K562 (cell line): ENCODE data around the gene OMA1. TPM values are rescaled to one million over a fixed set of nuclear protein-coding genes. Genes with fewer than 3 reads are reported as not detected.

Experiments used
- ATAC-seq: fragments of 200-7000 bp; cut with Tn5 transposase; 3 replicates; pipeline ENCODE4 v1.9.1; 2020; ENCODE audit warnings: moderate library complexity
- BruUV-seq: library from RNA; stranded (reverse); fragments of 400-500 nt; replicated peaks from 2 replicates; lab custom pipeline; 2021; lab: Mats Ljungman, UMichigan
- CTCF ChIA-PET: fragments of 300-600 bp; formaldehyde crosslinking; extraction: SDS; loops from one replicate; lab custom pipeline; 2021; ENCODE audit warnings: low intra/inter-chr PET ratio; lab: Yijun Ruan, JAX
- POLR2A ChIA-PET: fragments of 300-600, 350-650 bp; sonication (Branson Sonifier 250); formaldehyde crosslinking; extraction: SDS; loops from one replicate; lab custom pipeline; 2021; ENCODE audit warnings: antibody characterized with exemption, inconsistent platforms; lab: Yijun Ruan, JAX
- DNase-seq, 4 experiments: peaks; one replicate each; pipeline versions ENCODE4 v3.0.0 to v3.0.0-alpha.2; 2011 to 2018; ENCODE audit warnings: low spot score in 3 of 4, mixed read lengths in 3 of 4; ENCODE audit errors: extremely low read depth in 1 of 4
- FAIRE-seq: peaks from 2 replicates; lab custom pipeline; 2011; peaks lifted over from hg19 to GRCh38; lab: Jason Lieb, UNC
- H2AFZ ChIP-seq: 2 replicates; pipeline ENCODE4 v1.6.0; 2011; ENCODE audit warnings: low read depth, low read length, control low read depth, inconsistent platforms
- H3K27ac ChIP-seq: fragments of 200-600 bp; 3 replicates; pipeline ENCODE4 v1.8.0; 2011; ENCODE audit warnings: low read depth, mild to moderate bottlenecking, control low read depth, inconsistent platforms, low read length, moderate library complexity, mixed read lengths; ENCODE audit errors: extremely low read depth
- H3K27me3 ChIP-seq, 2 experiments: fragments of 300-600 bp in 1 of 2; 2 replicates in 1 of 2; 3 replicates in 1 of 2; pipeline versions ENCODE4 v1.6.0 to v1.8.0; 2011; ENCODE audit warnings: inconsistent platforms in 2 of 2, low read length in 2 of 2, mild to moderate bottlenecking in 1 of 2, mixed read lengths in 1 of 2, moderate library complexity in 1 of 2; ENCODE audit not compliant: control insufficient read depth in 2 of 2, insufficient read depth in 2 of 2
- H3K36me3 ChIP-seq: fragments of 300-600 bp; 3 replicates; pipeline ENCODE4 v1.8.0; 2011; ENCODE audit warnings: mild to moderate bottlenecking, low read length, inconsistent platforms; ENCODE audit not compliant: control insufficient read depth, insufficient read depth
- H3K4me1 ChIP-seq, 2 experiments: fragments of 200-600 bp in 1 of 2; replicated peaks in 1 of 2; 2 replicates in 1 of 2; 3 replicates in 1 of 2; pipeline versions ENCODE4 v1.5.1 to v1.8.0; 2011; ENCODE audit warnings: inconsistent platforms in 2 of 2, low read length in 2 of 2, mild to moderate bottlenecking in 1 of 2, mixed read lengths in 1 of 2, moderate library complexity in 1 of 2; ENCODE audit not compliant: control insufficient read depth in 2 of 2, insufficient read depth in 2 of 2
- H3K4me2 ChIP-seq: 2 replicates; pipeline ENCODE4 v1.6.1; 2011; ENCODE audit warnings: low read length, control low read depth, inconsistent platforms, mixed read lengths; ENCODE audit not compliant: insufficient read depth
- H3K4me3 ChIP-seq: fragments of 200-600 bp; sonication (generic), shearing (Covaris generic); 2 replicates; pipeline ENCODE4 v1.5.1; 2016; ENCODE audit warnings: control low read depth, inconsistent platforms
- H3K79me2 ChIP-seq: fragments of 200-600 bp; 3 replicates; pipeline ENCODE4 v1.8.0; 2011; ENCODE audit warnings: low read length, inconsistent platforms; ENCODE audit not compliant: control insufficient read depth, insufficient read depth
- H3K9ac ChIP-seq, 2 experiments: 2 replicates each; pipeline versions ENCODE4 v1.6.0 to v1.6.1; 2011; ENCODE audit warnings: low read depth in 2 of 2, low read length in 2 of 2, control low read depth in 1 of 2, inconsistent platforms in 1 of 2, mild to moderate bottlenecking in 1 of 2, mixed read lengths in 1 of 2; ENCODE audit not compliant: insufficient read depth in 1 of 2
- H3K9me1 ChIP-seq: one replicate; pipeline ENCODE4 v1.6.0; 2011; ENCODE audit warnings: inconsistent platforms, mild to moderate bottlenecking, low read length, moderate library complexity; ENCODE audit not compliant: control insufficient read depth, insufficient read depth
- H3K9me3 ChIP-seq: replicated peaks from 2 replicates; pipeline ENCODE4 v1.5.1; 2011; ENCODE audit warnings: low read depth, low read length, inconsistent platforms; ENCODE audit not compliant: control insufficient read depth, insufficient read depth
- H4K20me1 ChIP-seq: replicated peaks from 2 replicates; pipeline ENCODE4 v1.6.1; 2011; ENCODE audit warnings: low read length, inconsistent platforms, mixed read lengths; ENCODE audit not compliant: control insufficient read depth, insufficient read depth
- ARID3A ChIP-seq: IDR thresholded peaks from 2 replicates; pipeline ENCODE4 v1.6.1; 2012; ENCODE audit warnings: low read depth, low read length, improper control_type of control experiment, borderline replicate concordance
- MED1 ChIP-seq: sonication (generic); formaldehyde crosslinking; IDR thresholded peaks from 2 replicates; pipeline ENCODE4 v1.8.1; 2023; ENCODE audit warnings: missing genetic modification reagents, borderline replicate concordance
- REST ChIP-seq, 2 experiments: fragments of 450-650 bp; formaldehyde crosslinking in 1 of 2; IDR thresholded peaks; 2 replicates each; pipeline versions ENCODE4 v1.4.0 to v1.6.1; 2014 to 2020; ENCODE audit warnings: mild to moderate bottlenecking in 2 of 2, borderline replicate concordance in 1 of 2, low read depth in 1 of 2
- SETDB1 ChIP-seq: IDR thresholded peaks from one replicate; pipeline ENCODE4 v1.6.1; 2012; ENCODE audit warnings: low read length, control low read depth, inconsistent platforms
- SRSF7 ChIP-seq: fragments of 200-400 bp; formaldehyde crosslinking; optimal IDR thresholded peaks from 2 replicates; pipeline ENCODE3; 2017; ENCODE audit warnings: mild to moderate bottlenecking, low read depth, low read length
- ZKSCAN3 ChIP-seq: fragments of 250-450 bp; sonication (Bioruptor Pico); IDR thresholded peaks from 2 replicates; pipeline ENCODE4 v1.4.0; 2020
- ZNF316 ChIP-seq: fragments of 450-650 bp; IDR thresholded peaks from 2 replicates; pipeline ENCODE4 v1.6.1; 2016
- ZNF695 ChIP-seq: fragments of 450-650 bp; formaldehyde crosslinking; IDR thresholded peaks from 2 replicates; pipeline ENCODE4 v1.4.0; 2020; ENCODE audit warnings: mild to moderate bottlenecking, moderate library complexity
- WGBS: fragments of 100-300 bp; shearing (Covaris generic); methylation state at CpG from one replicate; pipeline ENCODE4 v1.1.6; 2016; ENCODE audit warnings: low coverage, mixed read lengths; ENCODE audit not compliant: insufficient coverage; ENCODE audit errors: missing lambda C conversion rate; 5-methylcytosine and 5-hydroxymethylcytosine counted together
- in situ Hi-C: fragments of 300-500 bp; cut with MboI; formaldehyde crosslinking; loops from 4 replicates; pipeline ENCODE4 v1.15.0; 2018; ENCODE audit warnings: inconsistent platforms, mixed read lengths
- intact Hi-C: fragments of 100-400 bp; cut with micrococcal nuclease; formaldehyde crosslinking; loops from 2 replicates; pipeline ENCODE4 v1.14.2; 2022
- polyA plus RNA-seq, 8 experiments: library from polyadenylated mRNA; depleted of rRNA in 4 of 8; stranded (reverse) in 5 of 8; unstranded in 3 of 8; fragments of >200 nt; fragmentation: Nextera tagmentation in 2 of 8; fragmentation: Illumina TruSeq in 1 of 8; extraction: Ambion mirVana in 2 of 8; extraction: Trizol in 1 of 8; gene quantifications; 2 replicates each; pipeline versions ENCODE4 v1.2.1 to v1.2.3, GENCODE V29; 2011 to 2014; ENCODE audit warnings: inconsistent platforms in 1 of 8, missing spikeins in 1 of 8
- total RNA-seq, 7 experiments: library from RNA; depleted of rRNA in 6 of 7; stranded (reverse); fragments of >200 nt in 6 of 7; fragmentation: Illumina TruSeq in 2 of 7; extraction: Trizol in 2 of 7; gene quantifications; 2 replicates each; pipeline versions ENCODE4 v1.2.1 to v1.2.3, GENCODE V29; 2011 to 2021; ENCODE audit warnings: low replicate concordance in 1 of 7

The OMA1 gene
- total and polyA plus RNA-seq, 9 of the 15 experiments (the other 6 are each of a cell fraction or from before 2014, with no cell fraction given) = 16.6 to 51.5 (median 33.5) TPM

- TF ChIP-seq MED1 (CRISPR knock-in tag) (no peak), ZNF316 (no peak), SETDB1 (no peak), ZKSCAN3 (CRISPR knock-in tag) (no peak), SRSF7 (no peak), ARID3A (no peak)
Measured at GRCh38 chr1:58545591-58546519, 671 bp downstream of the OMA1 start (continued).

DNA sequence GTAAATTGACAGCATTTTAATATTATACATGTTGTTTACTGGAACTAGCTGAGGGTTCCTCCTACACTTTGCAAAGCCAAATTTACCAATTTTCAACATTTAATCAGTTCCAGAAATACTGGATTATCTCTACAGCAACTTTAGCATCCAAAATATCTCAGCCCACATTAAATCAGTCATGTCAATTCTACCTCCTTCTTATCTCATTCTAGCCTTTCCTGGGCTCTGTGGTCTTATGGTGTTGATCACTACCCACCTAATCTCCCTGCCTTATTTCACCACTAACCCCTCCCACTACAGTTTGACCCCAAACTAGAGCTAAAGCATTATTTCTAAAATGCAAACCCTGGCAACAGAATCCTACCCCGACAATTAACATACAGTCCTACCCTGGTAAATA, 3.3 kb downstream of the OMA1 start:
- H3K27ac ChIP-seq = no peak overlapping the region
- H3K9ac ChIP-seq = no peak overlapping the region
- FAIRE-seq = no peak
- H3K4me2 ChIP-seq = no peak overlapping the region
- in situ Hi-C loops (no loop called here), intact Hi-C loops (no loop called here)
- ATAC-seq = no peak
- H3K36me3 ChIP-seq = no peaks in the 10 kb centered on the region
- no peak overlapping the region for H2AFZ ChIP-seq
- H3K4me1 ChIP-seq = peaks cover 0 to 5% of the 10 kb centered on the region in 2 experiments; a peak in 2 of 5 replicates
- H3K9me1 ChIP-seq = no peaks in the 10 kb centered on the region
- H3K79me2 ChIP-seq = peaks cover 13% of the 10 kb centered on the region
- WGBS = 58% methylated on average over 1 of the region's 1 CpG
- ChIA-PET POLR2A (interaction anchor here (0.6 to 1.3 kb wide), 2 partner anchors 10 to 139 kb away, joined by 3 to 4 read pairs; no protein-coding TSS in a partner anchor), CTCF (no interaction called here)
- no peaks in the 10 kb centered on the region for H3K27me3 ChIP-seq
- H3K4me3 ChIP-seq = no peak overlapping the region
- no peaks in the 10 kb centered on the region for H3K9me3 ChIP-seq
- no TSS peak for BruUV-seq
- no peak for DNase-seq
- no peaks in the 10 kb centered on the region for H4K20me1 ChIP-seq
- no peak for TF ChIP-seq REST (IDR thresholded peaks at IDR 0.05; ENCODE audit: borderline replicate concordance)
- TF ChIP-seq REST (CRISPR knock-in tag; IDR thresholded peaks at IDR 0.05; ENCODE audit: low read depth) = no peak
- TF ChIP-seq ZNF695 = no peak
